IMR-90 (cell line): Measurements from ENCODE around the gene GADD45GIP1.

Source experiments
- BHLHE40 ChIP-seq: fragments of 150-350 bp; IDR thresholded peaks from 2 replicates; pipeline ENCODE4 v1.6.1; 2016; ENCODE audit warnings: mild to moderate bottlenecking, low read depth, low read length
- CEBPB ChIP-seq: IDR thresholded peaks from 2 replicates; pipeline ENCODE4 v1.6.1; 2012; ENCODE audit warnings: low read depth, low read length, improper control_type of control experiment
- FOS ChIP-seq: fragments of 150-350 bp; IDR thresholded peaks from 2 replicates; pipeline ENCODE4 v1.6.1; 2016; ENCODE audit warnings: low read depth, low read length
- MAFK ChIP-seq: IDR thresholded peaks from 2 replicates; pipeline ENCODE4 v1.6.1; 2012; ENCODE audit warnings: low read depth, low read length, improper control_type of control experiment
- MXI1 ChIP-seq: IDR thresholded peaks from 2 replicates; pipeline ENCODE4 v1.6.1; 2012; ENCODE audit warnings: low read depth, mild to moderate bottlenecking, low read length, moderate library complexity, borderline replicate concordance
- POLR2A ChIP-seq: IDR thresholded peaks from 2 replicates; pipeline ENCODE4 v1.6.1; 2012; ENCODE audit warnings: mild to moderate bottlenecking, low read depth, low read length
- RAD21 ChIP-seq: IDR thresholded peaks from 2 replicates; pipeline ENCODE4 v1.6.1; 2012; ENCODE audit warnings: low read length, improper control_type of control experiment
- RCOR1 ChIP-seq: IDR thresholded peaks from 2 replicates; pipeline ENCODE4 v1.6.1; 2012; ENCODE audit warnings: mild to moderate bottlenecking, low read length, improper control_type of control experiment; ENCODE audit not compliant: insufficient replicate concordance
- RFX5 ChIP-seq: IDR thresholded peaks from 2 replicates; pipeline ENCODE4 v1.8.0; 2012; ENCODE audit warnings: low read depth, mild to moderate bottlenecking, low read length, moderate library complexity
- TF ChIP-seq, protein P1 (sequence below): conservative IDR thresholded peaks from 2 replicates; pipeline ENCODE4 v1.5.1; 2012; ENCODE audit warnings: mild to moderate bottlenecking, low read depth, low read length, improper control_type of control experiment
- TF ChIP-seq, protein P2 (sequence below): fragments of 150-350 bp; IDR thresholded peaks from 2 replicates; pipeline ENCODE4 v1.6.1; 2017; ENCODE audit warnings: mild to moderate bottlenecking, antibody characterized with exemption, low read length, low read depth

DNA sequence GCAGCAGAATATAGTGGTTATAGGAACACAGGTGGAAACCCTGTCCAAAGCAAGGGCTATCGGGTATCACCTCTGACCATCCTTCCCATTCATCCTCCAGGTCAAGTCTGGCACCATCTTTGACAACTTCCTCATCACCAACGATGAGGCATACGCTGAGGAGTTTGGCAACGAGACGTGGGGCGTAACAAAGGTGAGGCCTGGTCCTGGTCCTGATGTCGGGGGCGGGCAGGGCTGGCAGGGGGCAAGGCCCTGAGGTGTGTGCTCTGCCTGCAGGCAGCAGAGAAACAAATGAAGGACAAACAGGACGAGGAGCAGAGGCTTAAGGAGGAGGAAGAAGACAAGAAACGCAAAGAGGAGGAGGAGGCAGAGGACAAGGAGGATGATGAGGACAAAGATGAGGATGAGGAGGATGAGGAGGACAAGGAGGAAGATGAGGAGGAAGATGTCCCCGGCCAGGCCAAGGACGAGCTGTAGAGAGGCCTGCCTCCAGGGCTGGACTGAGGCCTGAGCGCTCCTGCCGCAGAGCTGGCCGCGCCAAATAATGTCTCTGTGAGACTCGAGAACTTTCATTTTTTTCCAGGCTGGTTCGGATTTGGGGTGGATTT is 13.5 kb downstream of the GADD45GIP1 start:
- TF ChIP-seq, protein P1, sequence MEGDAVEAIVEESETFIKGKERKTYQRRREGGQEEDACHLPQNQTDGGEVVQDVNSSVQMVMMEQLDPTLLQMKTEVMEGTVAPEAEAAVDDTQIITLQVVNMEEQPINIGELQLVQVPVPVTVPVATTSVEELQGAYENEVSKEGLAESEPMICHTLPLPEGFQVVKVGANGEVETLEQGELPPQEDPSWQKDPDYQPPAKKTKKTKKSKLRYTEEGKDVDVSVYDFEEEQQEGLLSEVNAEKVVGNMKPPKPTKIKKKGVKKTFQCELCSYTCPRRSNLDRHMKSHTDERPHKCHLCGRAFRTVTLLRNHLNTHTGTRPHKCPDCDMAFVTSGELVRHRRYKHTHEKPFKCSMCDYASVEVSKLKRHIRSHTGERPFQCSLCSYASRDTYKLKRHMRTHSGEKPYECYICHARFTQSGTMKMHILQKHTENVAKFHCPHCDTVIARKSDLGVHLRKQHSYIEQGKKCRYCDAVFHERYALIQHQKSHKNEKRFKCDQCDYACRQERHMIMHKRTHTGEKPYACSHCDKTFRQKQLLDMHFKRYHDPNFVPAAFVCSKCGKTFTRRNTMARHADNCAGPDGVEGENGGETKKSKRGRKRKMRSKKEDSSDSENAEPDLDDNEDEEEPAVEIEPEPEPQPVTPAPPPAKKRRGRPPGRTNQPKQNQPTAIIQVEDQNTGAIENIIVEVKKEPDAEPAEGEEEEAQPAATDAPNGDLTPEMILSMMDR, result no peak
- no peak for TF ChIP-seq BHLHE40
- TF ChIP-seq RCOR1, result no peak
- TF ChIP-seq RAD21, result no peak
- TF ChIP-seq POLR2A, result no peak
- TF ChIP-seq MXI1, result no peak
- TF ChIP-seq RFX5, result no peak
- no peak for TF ChIP-seq CEBPB
- TF ChIP-seq, protein P2, sequence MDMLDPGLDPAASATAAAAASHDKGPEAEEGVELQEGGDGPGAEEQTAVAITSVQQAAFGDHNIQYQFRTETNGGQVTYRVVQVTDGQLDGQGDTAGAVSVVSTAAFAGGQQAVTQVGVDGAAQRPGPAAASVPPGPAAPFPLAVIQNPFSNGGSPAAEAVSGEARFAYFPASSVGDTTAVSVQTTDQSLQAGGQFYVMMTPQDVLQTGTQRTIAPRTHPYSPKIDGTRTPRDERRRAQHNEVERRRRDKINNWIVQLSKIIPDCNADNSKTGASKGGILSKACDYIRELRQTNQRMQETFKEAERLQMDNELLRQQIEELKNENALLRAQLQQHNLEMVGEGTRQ, result no peak
- no peak for TF ChIP-seq MAFK
- TF ChIP-seq FOS, result no peak
